Esophagus squamous epithelium (tissue), 5 donors: ENCODE results near the gene ARHGAP9. TPM values are rescaled to one million over a fixed set of nuclear protein-coding genes. Genes with fewer than 3 reads are reported as not detected.
"Not testable (repeated sequence)": the region's sequence is repeated elsewhere in the genome, so short reads cannot be mapped to it uniquely, and the experiment has no call there.

Source experiments
- DNase-seq: peaks from one replicate; lab custom pipeline; 2025; lab: John Stamatoyannopoulos, UW
- H3K27ac ChIP-seq, 4 donors: fragments of 200-600 bp; sonication (generic); one replicate each; pipeline ENCODE4 v1.5.1; 2016 to 2019; ENCODE audit warnings: mild to moderate bottlenecking in 1 of 4
- H3K27me3 ChIP-seq, 4 donors: fragments of 200-600 bp; sonication (generic); 1 replicate in 3 of 4; 2 replicates in 1 of 4; pipeline versions ENCODE4 v1.5.1 to v1.6.0; 2017 to 2021; ENCODE audit warnings: antibody characterized with exemption in 1 of 4
- H3K36me3 ChIP-seq, 3 donors: fragments of 200-600 bp; sonication (generic); one replicate each; pipeline ENCODE4 v1.5.1; 2016 to 2019
- H3K4me1 ChIP-seq, 3 donors: fragments of 200-600 bp; sonication (generic); one replicate each; pipeline ENCODE4 v1.5.1; 2017 to 2019
- H3K4me3 ChIP-seq, 4 donors: fragments of 200-600 bp; sonication (generic); 1 replicate in 3 of 4; 2 replicates in 1 of 4; pipeline ENCODE4 v1.5.1; 2016 to 2019; ENCODE audit warnings: mild to moderate bottlenecking in 2 of 4, moderate library complexity in 1 of 4
- H3K9me3 ChIP-seq, 3 donors: fragments of 200-600 bp; sonication (generic); one replicate each; pipeline ENCODE4 v1.5.1; 2016 to 2019
- CTCF ChIP-seq, 6 experiments: fragments of 450-650 bp in 4 of 6; fragments of 200-600 bp in 2 of 6; sonication (generic) in 2 of 6; IDR thresholded peaks; one replicate each; pipeline ENCODE4 v1.5.1; 2016 to 2019; ENCODE audit warnings: antibody characterized with exemption in 6 of 6, mild to moderate bottlenecking in 4 of 6, moderate library complexity in 4 of 6
- POLR2A ChIP-seq, 4 donors: fragments of 450-650 bp; IDR thresholded peaks; one replicate each; pipeline ENCODE4 v1.6.1; 2017; ENCODE audit warnings: antibody characterized with exemption in 4 of 4, mild to moderate bottlenecking in 4 of 4, moderate library complexity in 3 of 4
- WGBS, 2 donors: methylation state at CpG; one replicate each; pipeline ENCODE4 v1.1.5; 2018; 5-methylcytosine and 5-hydroxymethylcytosine counted together
- intact Hi-C: fragments of 100-400 bp; cut with DNase I; formaldehyde crosslinking; loops from one replicate; pipeline ENCODE4 v1.15.0; 2022
- total RNA-seq, 4 donors: library from RNA; depleted of rRNA; stranded (reverse); fragments of >200 nt; gene quantifications; one replicate each; pipeline ENCODE4 v1.1.0, GENCODE V29; 2016
- donor health status: DM: yes; HTN: yes; CAD: no.

The ARHGAP9 gene
- total RNA-seq, 4 donors from 2014 or later: 4.5 to 20.4 (median 11.3) TPM

- WGBS, 2 donors: 94 to 100% methylated on average over 4 to 5 of the region's 5 CpGs
- intact Hi-C loops: no loop called here
- Histone ChIP-seq H3K27me3 (no peaks in the 10 kb centered on the region), H3K4me1 (peaks cover 6 to 49% (median 13%) of the 10 kb centered on the region in 3 donors), H3K27ac (no peak overlapping the region), H3K9me3 (no peaks in the 10 kb centered on the region), H3K4me3 (no peak overlapping the region), H3K36me3 (peaks cover 17 to 86% (median 38%) of the 10 kb centered on the region in 3 donors)
- DNase-seq: no peak
- TF ChIP-seq CTCF (IDR thresholded peaks at IDR 0.05) (no peak), POLR2A (IDR thresholded peaks at IDR 0.05) (no peak)
Measured at GRCh38 chr12:57513266-57513665, 33.6 kb upstream of the ARHGAP9 start.

GRCh38 chr12:57512665-57513064 is 33.0 kb upstream of the ARHGAP9 start:
- Histone ChIP-seq H3K27ac (no peak overlapping the region), H3K4me3 (no peak overlapping the region), H3K4me1 (peaks cover 0 to 43% (median 7%) of the 10 kb centered on the region in 3 donors), H3K36me3 (peaks cover 17 to 84% (median 38%) of the 10 kb centered on the region in 3 donors), H3K27me3 (no peaks in the 10 kb centered on the region), H3K9me3 (no peaks in the 10 kb centered on the region)
- 87 to 88% methylated on average over 4 to 6 of the region's 6 CpGs for WGBS, 2 donors
- TF ChIP-seq POLR2A (IDR thresholded peaks at IDR 0.05) (no peak), CTCF (IDR thresholded peaks at IDR 0.05) (no peak)
- intact Hi-C loops: no loop called here
- no peak for DNase-seq

DNA sequence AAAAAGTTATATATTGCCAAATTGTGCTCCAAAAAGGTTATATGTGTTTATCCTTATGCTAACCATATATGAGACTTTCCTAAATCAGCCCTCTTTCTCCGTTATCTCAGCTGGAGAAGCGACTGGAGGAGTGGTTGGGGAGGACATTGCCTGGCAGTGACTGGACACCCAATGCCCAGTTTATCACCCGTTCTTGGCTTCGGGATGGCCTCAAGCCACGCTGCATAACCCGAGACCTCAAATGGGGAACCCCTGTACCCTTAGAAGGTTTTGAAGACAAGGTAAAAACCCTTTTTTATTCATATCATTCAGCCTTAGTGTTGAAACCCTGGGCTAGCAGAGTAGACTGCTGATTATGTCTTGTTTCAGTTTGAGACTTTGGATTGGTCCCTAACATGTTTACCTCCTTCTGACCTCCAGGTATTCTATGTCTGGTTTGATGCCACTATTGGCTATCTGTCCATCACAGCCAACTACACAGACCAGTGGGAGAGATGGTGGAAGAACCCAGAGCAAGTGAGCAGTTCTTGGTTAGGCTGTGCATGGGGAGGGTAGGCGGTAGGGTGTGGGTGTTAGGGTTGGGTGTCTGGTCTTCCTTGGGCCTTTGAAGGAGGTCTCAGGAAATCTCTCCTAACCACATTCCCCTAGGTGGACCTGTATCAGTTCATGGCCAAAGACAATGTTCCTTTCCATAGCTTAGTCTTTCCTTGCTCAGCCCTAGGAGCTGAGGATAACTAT is 32.1 kb upstream of the ARHGAP9 start:
- no peak for DNase-seq

GRCh38 chr12:57511161-57511560 is 31.5 kb upstream of the ARHGAP9 start:
- Histone ChIP-seq H3K9me3 (no peaks in the 10 kb centered on the region), H3K27me3 (no peaks in the 10 kb centered on the region), H3K36me3 (peaks cover 9 to 78% (median 30%) of the 10 kb centered on the region in 3 donors), H3K27ac (no peak overlapping the region), H3K4me3 (no peak overlapping the region), H3K4me1 (peaks cover 0 to 30% (median 0%) of the 10 kb centered on the region in 3 donors)
- TF ChIP-seq POLR2A (IDR thresholded peaks at IDR 0.05): no peak
- TF ChIP-seq CTCF (IDR thresholded peaks at IDR 0.05): no peak
- intact Hi-C loops: no loop called here
- no peak for DNase-seq
- 88 to 100% methylated on average over 2 to 4 of the region's 4 CpGs for WGBS, 2 donors

More for the DNA sequence above, 32.1 kb upstream of the ARHGAP9 start:
- Histone ChIP-seq H3K4me1 (peaks cover 0 to 34% (median 0%) of the 10 kb centered on the region in 3 donors), H3K4me3 (no peak overlapping the region), H3K27ac (no peak overlapping the region), H3K36me3 (peaks cover 15 to 79% (median 32%) of the 10 kb centered on the region in 3 donors), H3K9me3 (no peaks in the 10 kb centered on the region), H3K27me3 (no peaks in the 10 kb centered on the region)
- intact Hi-C loops: no loop called here
- WGBS, 2 donors: 90 to 96% methylated on average over 6 to 7 of the region's 7 CpGs
- no peak for TF ChIP-seq CTCF (IDR thresholded peaks at IDR 0.05)
- TF ChIP-seq POLR2A (IDR thresholded peaks at IDR 0.05): no peak

GRCh38 chr12:57507796-57508195 is 28.1 kb upstream of the ARHGAP9 start:
- H3K27me3 ChIP-seq, DNase-seq, H3K4me3 ChIP-seq, H3K9me3 ChIP-seq, intact Hi-C loops, H3K27ac ChIP-seq: not testable (repeated sequence)
- Histone ChIP-seq H3K4me1 (peaks cover 0 to 17% (median 0%) of the 10 kb centered on the region in 3 donors), H3K36me3 (peaks cover 5 to 78% (median 30%) of the 10 kb centered on the region in 3 donors)
- WGBS, 2 donors: no CpG with 5 or more reads among the region's 28 CpGs

- H3K27me3 ChIP-seq, DNase-seq, H3K9me3 ChIP-seq, H3K27ac ChIP-seq, H3K4me3 ChIP-seq, intact Hi-C loops: not testable (repeated sequence)
- WGBS, 2 donors: 79 to 92% methylated on average over 3 of the region's 4 CpGs
- peaks cover 0 to 17% (median 0%) of the 10 kb centered on the region in 3 donors for H3K4me1 ChIP-seq
- peaks cover 5 to 78% (median 20%) of the 10 kb centered on the region in 3 donors for H3K36me3 ChIP-seq
Measured at GRCh38 chr12:57506541-57506940, 26.9 kb upstream of the ARHGAP9 start.

DNA sequence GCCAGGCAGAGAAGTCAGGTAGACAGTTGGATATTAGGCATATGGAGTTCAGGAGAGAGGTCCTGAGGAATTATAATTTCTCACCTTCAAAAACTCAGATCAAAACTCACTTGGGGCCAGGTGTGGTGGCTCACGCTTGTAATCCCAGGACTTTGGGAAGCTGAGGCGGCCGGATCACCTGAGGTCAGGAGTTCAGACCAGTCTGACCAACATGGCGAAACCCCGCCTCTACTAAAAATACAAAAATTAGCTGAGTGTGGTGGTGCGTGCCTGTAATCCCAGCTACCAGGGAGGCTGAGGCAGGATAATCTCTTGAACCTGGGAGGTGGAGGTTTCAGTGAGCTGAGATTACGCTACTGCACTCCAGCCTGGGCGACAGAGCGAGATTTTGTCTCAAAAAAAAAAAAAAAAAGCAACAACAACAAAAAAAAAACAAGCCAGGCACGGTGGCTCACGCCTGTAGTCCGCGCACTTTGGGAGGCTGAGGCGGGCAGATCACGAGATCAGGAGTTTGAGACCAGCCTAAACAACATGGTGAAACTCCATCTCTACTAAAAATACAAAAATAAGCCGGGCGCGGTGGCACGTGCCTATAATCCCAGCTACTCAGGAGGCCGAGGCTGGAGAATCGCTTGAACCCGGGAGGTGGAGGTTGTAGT is 22.8 kb upstream of the ARHGAP9 start:
- 97% methylated on average over 19 to 20 of the region's 22 CpGs for WGBS, 2 donors
- DNase-seq, H3K9me3 ChIP-seq, H3K27ac ChIP-seq, H3K27me3 ChIP-seq, H3K4me1 ChIP-seq, H3K4me3 ChIP-seq, intact Hi-C loops: not testable (repeated sequence)
- peaks cover 40 to 94% (median 49%) of the 10 kb centered on the region in 3 donors for H3K36me3 ChIP-seq
